Smooth muscle cell (in vitro differentiated cells): ENCODE measurements around the gene MYMK. TPM values are rescaled to one million over a fixed set of nuclear protein-coding genes. Genes with fewer than 3 reads are reported as not detected.

ENCODE experiments used
- DNase-seq: peaks from one replicate; lab custom pipeline; 2025; ENCODE audit not compliant: unreplicated experiment; lab: John Stamatoyannopoulos, UW
- H2AFZ ChIP-seq: fragments of 200-600 bp; sonication (generic); 2 replicates; pipeline ENCODE4 v1.6.0; 2016; ENCODE audit warnings: antibody characterized with exemption, low read depth, mild to moderate bottlenecking
- H3F3A ChIP-seq: fragments of 200-600 bp; sonication (generic); 2 replicates; pipeline ENCODE4 v1.6.0; 2017; ENCODE audit warnings: antibody characterized with exemption, low read depth
- H3K27ac ChIP-seq: fragments of 200-600 bp; sonication (generic); 2 replicates; pipeline ENCODE4 v1.5.1; 2016; ENCODE audit warnings: low read depth, mild to moderate bottlenecking
- H3K27me3 ChIP-seq: fragments of 200-600 bp; sonication (generic); 2 replicates; pipeline ENCODE4 v1.6.1; 2016; ENCODE audit warnings: low read depth, mild to moderate bottlenecking
- H3K36me3 ChIP-seq: fragments of 200-600 bp; sonication (generic); 2 replicates; pipeline ENCODE4 v1.5.1; 2016; ENCODE audit warnings: low read depth
- H3K4me1 ChIP-seq: fragments of 200-600 bp; sonication (generic); 2 replicates; pipeline ENCODE4 v1.5.1; 2016; ENCODE audit warnings: low read depth
- H3K4me2 ChIP-seq: fragments of 200-600 bp; sonication (generic); 2 replicates; pipeline ENCODE4 v1.6.0; 2016; ENCODE audit warnings: mild to moderate bottlenecking
- H3K4me3 ChIP-seq: fragments of 200-600 bp; sonication (generic); 2 replicates; pipeline ENCODE4 v1.5.1; 2016; ENCODE audit warnings: mild to moderate bottlenecking
- H3K79me2 ChIP-seq: fragments of 200-600 bp; sonication (generic); 2 replicates; pipeline ENCODE4 v1.6.0; 2016; ENCODE audit warnings: low read depth, mild to moderate bottlenecking
- H3K9ac ChIP-seq: fragments of 200-600 bp; sonication (generic); 2 replicates; pipeline ENCODE4 v1.6.0; 2016; ENCODE audit warnings: low read depth
- H3K9me3 ChIP-seq: fragments of 200-600 bp; sonication (generic); replicated peaks from 2 replicates; pipeline ENCODE4 v1.5.1; 2016; ENCODE audit warnings: low read depth
- H4K20me1 ChIP-seq: fragments of 200-600 bp; sonication (generic); 2 replicates; pipeline ENCODE4 v1.6.0; 2016; ENCODE audit warnings: low read depth
- CTCF ChIP-seq: fragments of 200-600 bp; sonication (generic); IDR thresholded peaks from 2 replicates; pipeline ENCODE4 v1.5.1; 2017; ENCODE audit warnings: borderline replicate concordance, mild to moderate bottlenecking, antibody characterized with exemption; ENCODE audit not compliant: insufficient read depth, poor library complexity, severe bottlenecking
- WGBS: methylation state at CpG from one replicate; pipeline ENCODE4 v1.1.7; 2016; ENCODE audit warnings: low lambda C conversion rate; 5-methylcytosine and 5-hydroxymethylcytosine counted together
- polyA plus RNA-seq: library from polyadenylated mRNA; unstranded; fragments of >200 nt; fragmentation: Nextera tagmentation; extraction: Ambion mirVana; gene quantifications from 2 replicates; pipeline ENCODE4 v1.2.1, GENCODE V29; 2016
- total RNA-seq: library from RNA; depleted of rRNA; stranded (reverse); fragments of >200 nt; gene quantifications from 2 replicates; pipeline ENCODE4 v1.2.3, GENCODE V29; 2014

MYMK gene
- total and polyA plus RNA-seq, 2 experiments from 2014 or later, result not detected

GRCh38 chr9:133538851-133539833 lies 14.4 kb upstream of the MYMK start:
- peaks cover 9% of the 10 kb centered on the region for H3K4me1 ChIP-seq
- no peak overlapping the region for H2AFZ ChIP-seq
- DNase-seq, result no peak
- H3K4me2 ChIP-seq, result no peak overlapping the region
- no peak overlapping the region for H3K27ac ChIP-seq
- H3K9me3 ChIP-seq, result no peaks in the 10 kb centered on the region
- peaks cover 4% of the 10 kb centered on the region for H3K79me2 ChIP-seq
- 77% methylated on average over 38 of the region's 47 CpGs for WGBS
- no peaks in the 10 kb centered on the region for H3K27me3 ChIP-seq
- H3K9ac ChIP-seq, result no peak overlapping the region
- no peak for TF ChIP-seq CTCF
- H3F3A ChIP-seq, result no peaks in the 10 kb centered on the region
- H4K20me1 ChIP-seq, result no peaks in the 10 kb centered on the region
- no peaks in the 10 kb centered on the region for H3K36me3 ChIP-seq
- no peak overlapping the region for H3K4me3 ChIP-seq

- 79% methylated on average over 14 of the region's 14 CpGs for WGBS
Observed at GRCh38 chr9:133538176-133538575, 13.4 kb upstream of the MYMK start.

DNA sequence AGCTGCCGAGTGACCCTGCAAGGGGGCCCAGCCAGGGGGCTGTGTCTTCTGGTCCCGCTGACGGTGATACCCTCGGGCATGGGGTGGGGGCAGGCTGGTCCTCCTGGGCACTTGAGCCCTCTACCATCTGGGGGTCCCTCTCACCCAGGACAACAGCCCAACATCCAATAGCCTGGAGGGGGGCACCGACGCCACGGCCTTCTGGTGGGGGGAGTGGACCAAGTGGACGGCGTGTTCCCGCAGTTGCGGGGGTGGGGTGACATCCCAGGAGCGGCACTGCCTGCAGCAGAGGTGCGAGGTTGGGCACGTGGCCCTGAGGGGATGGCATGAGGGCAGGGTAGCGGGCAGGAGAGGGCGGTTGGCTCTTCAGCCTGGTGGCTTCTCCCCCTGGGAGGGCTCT lies 12.5 kb upstream of the MYMK start:
- H3K36me3 ChIP-seq, result no peaks in the 10 kb centered on the region
- 98% methylated on average over 14 of the region's 16 CpGs for whole genome bisulfite sequencing
- no peak overlapping the region for H3K27ac ChIP-seq
- H2AFZ ChIP-seq, result no peak overlapping the region
- DNase-seq, result no peak
- no peaks in the 10 kb centered on the region for H3K27me3 ChIP-seq
- no peaks in the 10 kb centered on the region for H3F3A ChIP-seq
- H3K9ac ChIP-seq, result no peak overlapping the region
- TF ChIP-seq CTCF, result no peak
- H3K4me1 ChIP-seq, result peaks cover 12% of the 10 kb centered on the region
- no peaks in the 10 kb centered on the region for H4K20me1 ChIP-seq
- H3K9me3 ChIP-seq, result no peaks in the 10 kb centered on the region
- H3K4me3 ChIP-seq, result no peak overlapping the region
- H3K79me2 ChIP-seq, result peaks cover 4% of the 10 kb centered on the region
- no peak overlapping the region for H3K4me2 ChIP-seq

More at GRCh38 chr9:133538176-133538575, 13.4 kb upstream of the MYMK start:
- H3K9me3 ChIP-seq, result no peaks in the 10 kb centered on the region
- no peak for DNase-seq
- H3F3A ChIP-seq, result no peaks in the 10 kb centered on the region
- no peak for TF ChIP-seq CTCF
- H3K36me3 ChIP-seq, result no peaks in the 10 kb centered on the region
- peaks cover 4% of the 10 kb centered on the region for H3K79me2 ChIP-seq
- no peaks in the 10 kb centered on the region for H3K27me3 ChIP-seq
- H2AFZ ChIP-seq, result no peak overlapping the region
- peaks cover 12% of the 10 kb centered on the region for H3K4me1 ChIP-seq
- H3K4me2 ChIP-seq, result no peak overlapping the region
- H3K4me3 ChIP-seq, result no peak overlapping the region
- H4K20me1 ChIP-seq, result no peaks in the 10 kb centered on the region
- no peak overlapping the region for H3K9ac ChIP-seq
- no peak overlapping the region for H3K27ac ChIP-seq
